ENCODE results near the gene TMEM59L.

TMEM59L gene

GRCh38 chr19:18654469-18654868 is 41.8 kb downstream of the TMEM59L start:
- DNase-seq (ENCODE audit: extremely low spot score), result no peak
- POLR2A ChIA-PET, result no interaction called here
- CTCF ChIA-PET, result interaction anchor here (1.8 kb wide), 1 partner anchor 12 kb away, joined by 4 read pairs; no protein-coding TSS in a partner anchor
- no peak for TF ChIP-seq CTCF (IDR thresholded peaks at IDR 0.05; ENCODE audit: control extremely low read depth, extremely low read depth, low read depth, missing control alignments)

GRCh38 chr19:18655173-18655844 is 42.6 kb downstream of the TMEM59L start:
- no peak for DNase-seq (ENCODE audit: extremely low spot score)
- POLR2A ChIA-PET, result no interaction called here
- no peak for TF ChIP-seq CTCF (IDR thresholded peaks at IDR 0.05; ENCODE audit: control extremely low read depth, extremely low read depth, low read depth, missing control alignments)
- CTCF ChIA-PET, result interaction anchor here (0.9 to 1.8 kb wide), 2 partner anchors 11 to 18 kb away, joined by 3 to 4 read pairs; no protein-coding TSS in a partner anchor

GRCh38 chr19:18656337-18657086 is 43.8 kb downstream of the TMEM59L start:
- no peak for DNase-seq (ENCODE audit: extremely low spot score)
- no peak for TF ChIP-seq CTCF (IDR thresholded peaks at IDR 0.05; ENCODE audit: control extremely low read depth, extremely low read depth, low read depth, missing control alignments)
- POLR2A ChIA-PET, result no interaction called here
- CTCF ChIA-PET, result interaction anchor here (0.9 to 1.8 kb wide), 2 partner anchors 10 to 16 kb away, joined by 3 to 4 read pairs; no protein-coding TSS in a partner anchor

GRCh38 chr19:18657590-18658365 is 45.1 kb downstream of the TMEM59L start:
- ChIA-PET CTCF (interaction anchor here (0.7 to 0.9 kb wide), 3 partner anchors 12 to 206 kb away, joined by 3 to 4 read pairs (median 3); no protein-coding TSS in a partner anchor), POLR2A (no interaction called here)
- no peak for TF ChIP-seq CTCF (IDR thresholded peaks at IDR 0.05; ENCODE audit: control extremely low read depth, extremely low read depth, low read depth, missing control alignments)
- peak; percentile 80 for DNase-seq (ENCODE audit: extremely low spot score)

GRCh38 chr19:18658366-18658855 is 45.7 kb downstream of the TMEM59L start:
- POLR2A ChIA-PET, result no interaction called here
- CTCF ChIA-PET, result interaction anchor here (0.7 to 0.9 kb wide), 2 partner anchors 12 to 207 kb away, joined by 3 read pairs; no protein-coding TSS in a partner anchor
- TF ChIP-seq CTCF (IDR thresholded peaks at IDR 0.05; ENCODE audit: control extremely low read depth, extremely low read depth, low read depth, missing control alignments), result no peak
- no peak for DNase-seq (ENCODE audit: extremely low spot score)
